GM18499 (cell line): ENCODE results near the gene GRIK3.

Source experiments
- ATAC-seq: cut with Tn5 transposase; IDR thresholded peaks from one replicate; pipeline ENCODE4 v1.9.1; 2021; ENCODE audit warnings: moderate number of reproducible peaks; ENCODE audit not compliant: insufficient read depth, unreplicated experiment

Gene GRIK3

GRCh38 chr1:36884029-36884701, 150.2 kb downstream of the GRIK3 start:
- no peak for ATAC-seq

GRCh38 chr1:36883315-36883949, 150.9 kb downstream of the GRIK3 start:
- no peak for ATAC-seq

DNA sequence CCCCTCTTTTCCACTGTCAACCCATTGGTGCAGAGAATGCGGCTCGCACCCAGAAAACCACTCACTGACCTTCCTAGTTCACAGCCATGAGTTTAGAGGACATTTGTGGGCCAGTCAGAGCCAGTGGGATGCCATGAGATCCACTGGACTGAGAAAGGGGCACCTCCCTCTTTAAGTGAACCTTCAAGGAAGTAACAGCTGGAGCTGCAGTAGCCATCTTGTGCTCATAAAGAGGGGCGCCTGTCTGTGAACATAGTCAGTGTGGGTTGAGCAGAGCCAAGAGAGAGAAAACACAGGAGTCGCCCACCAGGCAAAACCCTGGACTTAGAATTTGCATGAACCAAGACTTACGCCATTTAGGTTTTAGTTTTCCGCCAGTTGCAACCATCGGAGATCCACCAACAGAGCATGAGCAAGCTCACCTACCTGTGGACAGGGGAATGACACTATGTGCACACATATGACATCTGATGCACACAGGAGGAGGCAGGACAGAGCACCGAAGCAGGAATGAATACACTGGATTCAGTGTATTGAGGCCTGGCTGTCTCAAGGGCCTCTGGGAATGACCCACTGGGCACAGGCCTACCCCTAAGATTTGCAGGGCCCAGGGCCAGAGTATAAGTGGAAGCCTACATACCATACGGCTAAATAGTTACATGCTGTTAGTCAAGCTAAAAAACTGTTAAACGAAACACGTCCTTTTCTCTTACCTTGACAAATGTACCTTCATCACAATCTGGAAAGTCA, 151.6 kb downstream of the GRIK3 start:
- ATAC-seq: no peak

DNA sequence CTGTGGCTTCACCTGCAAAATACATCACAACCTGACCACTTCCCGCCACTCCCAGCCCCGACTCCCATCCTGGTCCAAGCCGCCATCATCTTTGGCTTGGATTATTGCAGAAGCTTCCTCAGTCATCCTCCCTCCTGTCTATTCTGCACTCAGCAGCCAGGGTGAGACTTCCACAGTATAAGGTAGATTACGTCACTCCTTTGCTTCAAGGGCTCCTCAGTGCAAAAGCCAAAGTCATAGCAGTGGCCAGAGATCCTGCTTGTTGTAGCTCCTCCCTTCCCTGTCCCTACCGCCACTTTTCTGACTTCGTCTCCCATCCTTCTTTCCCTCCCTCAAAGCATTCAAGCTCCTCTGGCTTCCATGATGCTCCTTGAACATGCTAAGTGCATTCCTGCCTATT, 152.8 kb downstream of the GRIK3 start:
- ATAC-seq: no peak

DNA sequence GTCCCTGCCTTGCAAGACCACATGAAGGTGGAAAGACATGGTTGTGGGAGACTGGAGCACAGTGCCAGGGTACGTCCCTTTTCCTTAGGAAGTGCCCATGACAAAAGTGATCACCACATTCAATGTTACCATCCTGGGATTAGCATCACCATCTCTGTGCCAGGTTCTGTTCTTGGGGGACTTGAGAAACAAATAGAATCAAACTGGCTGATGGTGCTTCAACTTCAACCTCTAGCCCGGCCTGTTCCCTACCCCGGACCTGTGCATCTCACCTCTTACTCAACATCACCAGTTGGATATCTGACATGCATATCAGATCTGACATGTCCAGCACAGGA, 153.3 kb downstream of the GRIK3 start:
- no peak for ATAC-seq

DNA sequence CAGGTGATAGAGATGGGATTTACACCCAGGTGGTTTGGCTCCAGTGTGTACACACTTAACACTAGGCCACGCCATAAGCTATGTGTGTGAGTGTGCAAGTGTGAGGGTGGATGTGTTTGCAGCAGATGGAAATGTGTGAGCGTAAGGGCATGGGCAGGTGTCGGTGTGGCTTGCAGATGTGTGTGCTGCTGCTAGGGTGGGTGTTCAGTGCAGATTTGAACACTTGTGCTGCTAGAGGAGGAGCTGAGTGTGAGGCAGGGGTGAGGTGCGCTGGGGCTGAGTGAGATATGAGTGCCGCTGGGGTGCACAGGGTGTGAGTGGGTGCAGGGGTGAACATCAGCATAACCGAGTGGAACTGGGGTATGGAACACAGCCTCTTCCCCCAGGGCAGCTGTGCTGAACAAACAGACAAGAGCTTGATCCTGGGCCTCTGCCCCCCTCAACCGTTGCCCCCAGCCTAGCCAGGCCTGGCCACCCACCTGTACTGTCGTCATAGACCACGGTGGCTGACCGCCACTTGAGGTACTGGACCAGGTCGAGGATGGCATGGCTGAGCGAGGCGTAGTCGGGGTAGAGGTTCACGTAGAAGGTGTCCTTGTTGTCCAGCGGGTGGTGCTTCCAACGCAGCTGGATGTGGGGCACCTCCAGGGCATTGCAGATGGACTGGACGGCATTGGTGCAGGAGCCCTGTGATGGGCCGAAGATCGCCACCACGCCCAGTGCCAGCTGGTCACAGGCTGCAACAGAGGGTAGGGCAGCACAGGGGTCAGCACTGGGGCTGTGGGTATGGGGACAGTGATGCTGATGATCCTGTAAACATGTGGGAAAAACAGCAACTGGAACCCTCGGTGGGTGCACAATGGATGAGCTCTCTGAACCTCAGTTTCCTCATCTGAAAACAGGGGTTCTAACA, 153.9 kb downstream of the GRIK3 start:
- no peak for ATAC-seq

GRCh38 chr1:36879613-36880012, 154.7 kb downstream of the GRIK3 start:
- no peak for ATAC-seq

DNA sequence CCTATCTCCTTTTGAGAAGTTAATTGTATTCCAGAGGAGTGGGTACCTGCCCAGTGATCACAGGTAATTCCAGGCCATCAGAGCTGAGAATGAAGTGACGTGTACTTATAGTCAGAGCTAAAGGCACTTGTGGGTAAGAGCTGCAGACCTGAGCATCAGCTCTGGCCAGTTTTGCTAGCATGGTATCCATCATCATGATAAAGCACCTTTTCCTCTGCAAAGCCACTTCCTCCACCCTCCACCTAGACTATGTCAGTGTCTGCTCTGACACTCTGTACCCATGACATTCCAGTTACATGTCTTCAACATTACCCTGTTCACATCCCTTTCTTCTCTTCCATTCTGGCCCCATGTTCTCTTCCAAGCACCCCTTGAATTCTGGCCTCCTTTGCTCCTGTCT, 157.3 kb downstream of the GRIK3 start:
- ATAC-seq: no peak

GRCh38 chr1:36874271-36875060, 159.8 kb downstream of the GRIK3 start:
- no peak for ATAC-seq

GRCh38 chr1:36872858-36873257, 161.5 kb downstream of the GRIK3 start:
- ATAC-seq: no peak

DNA sequence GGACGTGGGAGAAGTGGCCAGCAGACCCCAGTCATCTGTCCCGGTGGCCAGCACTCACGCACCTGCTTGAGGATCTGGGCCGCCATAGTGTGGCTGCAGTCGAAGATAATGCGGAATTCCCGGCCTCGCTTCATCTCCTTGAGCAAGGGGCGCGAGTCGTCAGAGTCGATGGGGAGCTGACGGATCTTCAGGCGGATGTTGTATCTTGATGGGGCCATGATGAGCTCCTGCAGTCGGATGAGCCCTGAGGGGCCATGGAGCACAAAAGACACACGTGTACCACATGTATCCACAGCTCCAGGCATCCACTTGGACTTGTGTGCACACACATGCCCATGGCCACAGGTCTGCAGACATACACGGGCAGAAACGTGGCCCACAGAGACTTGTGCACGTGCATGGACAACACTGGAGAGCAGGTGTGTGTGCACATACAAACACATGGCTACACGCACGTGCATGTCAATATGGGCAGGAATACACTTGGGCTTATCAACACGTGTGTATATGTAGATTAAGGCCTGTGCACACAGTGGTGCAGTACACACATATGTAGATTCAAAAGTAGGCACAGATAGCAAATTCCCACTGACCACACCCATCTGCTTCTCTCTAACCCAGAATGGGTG, 162.1 kb downstream of the GRIK3 start:
- no peak for ATAC-seq

DNA sequence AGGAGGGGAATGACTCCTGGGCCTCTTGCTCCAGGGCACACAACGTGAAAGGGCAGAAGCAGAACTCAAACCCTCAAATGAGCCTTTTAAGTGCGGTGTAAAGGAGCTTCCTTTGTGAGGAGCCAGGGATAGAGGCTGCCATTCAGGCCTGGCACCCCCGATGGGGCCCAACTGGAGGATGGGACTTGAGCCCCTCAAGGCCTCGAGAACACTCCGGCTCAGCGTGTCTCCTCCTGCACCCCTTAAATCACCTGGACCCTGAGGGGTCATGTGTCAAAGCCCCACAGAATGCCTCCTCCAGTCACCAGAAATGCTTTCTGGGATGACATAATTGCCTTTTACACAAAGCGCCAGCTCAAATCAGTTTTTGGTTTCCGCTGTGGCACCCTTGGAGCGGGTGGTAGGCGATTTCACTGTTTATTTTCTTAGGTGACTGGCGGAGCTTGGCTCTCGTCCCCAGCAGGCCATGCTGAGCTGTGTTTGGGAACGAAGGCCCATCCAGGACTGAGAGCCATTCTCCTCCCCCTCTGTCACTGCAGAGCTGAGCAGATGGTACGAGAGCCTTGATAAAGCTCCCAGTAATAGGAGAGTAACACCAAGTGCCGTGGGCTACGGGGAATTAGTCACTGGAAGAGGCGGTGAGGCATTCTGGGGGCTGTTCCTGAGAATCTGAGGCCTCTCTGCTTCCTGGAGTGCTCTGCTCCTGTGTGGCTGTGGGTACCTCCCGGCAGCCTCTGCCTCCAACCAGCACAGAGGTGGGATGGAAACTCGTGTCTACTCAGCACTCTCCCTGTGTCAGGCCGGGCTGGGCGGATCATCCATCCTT, 163.0 kb downstream of the GRIK3 start:
- ATAC-seq: no peak

GRCh38 chr1:36869826-36870225, 164.5 kb downstream of the GRIK3 start:
- ATAC-seq: no peak

- ATAC-seq: no peak
These were observed 165.3 kb downstream of the GRIK3 start for GRCh38 chr1:36869054-36869453.

DNA sequence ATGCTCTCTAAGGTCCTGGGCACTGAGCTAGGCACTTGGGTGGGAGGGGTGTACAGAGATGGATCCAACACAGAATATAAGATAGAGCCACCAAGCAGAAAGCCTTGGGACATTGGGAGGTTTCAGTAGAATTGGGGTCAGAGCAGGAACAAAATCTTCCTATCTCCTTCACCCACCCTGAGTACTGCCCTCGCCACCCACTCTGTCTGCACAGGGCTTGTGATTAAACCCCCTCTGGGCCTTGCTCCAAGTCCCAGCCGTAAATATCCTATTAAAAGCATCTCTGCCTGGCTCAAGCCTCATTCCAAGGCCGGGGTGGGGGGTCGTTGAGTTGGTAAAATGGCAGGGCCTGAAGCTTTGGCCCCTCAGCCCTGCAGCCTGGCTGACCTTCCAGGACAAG, 166.7 kb downstream of the GRIK3 start:
- ATAC-seq: no peak

DNA sequence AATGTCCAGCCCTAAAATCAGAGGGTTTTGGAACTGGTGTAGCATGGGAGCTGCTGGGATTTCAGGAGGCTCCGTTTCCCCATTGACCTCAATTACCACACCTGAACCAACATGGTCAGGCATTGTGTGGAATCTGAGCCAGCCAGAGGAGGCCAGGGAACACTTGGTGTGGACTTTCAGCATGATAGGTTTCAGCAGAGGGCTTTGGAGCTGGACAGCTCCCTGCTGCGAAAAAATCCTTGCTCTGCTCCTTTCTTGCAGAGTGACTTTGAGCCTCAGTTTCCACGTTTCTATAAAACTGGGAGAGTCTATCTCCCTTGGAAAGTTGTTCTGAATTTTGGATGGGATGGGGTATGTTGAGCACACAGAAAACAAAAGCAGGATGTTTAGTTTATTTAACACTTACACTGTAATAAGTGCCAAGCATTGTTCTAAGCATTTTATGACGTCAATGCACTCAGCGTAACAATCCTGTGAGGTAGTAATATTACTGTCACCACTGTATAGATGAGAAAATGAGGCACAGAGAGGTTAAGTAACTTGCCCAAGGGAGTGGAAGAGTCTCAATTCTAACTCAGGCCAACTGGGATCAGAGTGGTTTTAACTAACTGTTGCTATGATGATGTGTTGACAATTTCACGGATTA, 168.0 kb downstream of the GRIK3 start:
- no peak for ATAC-seq

DNA sequence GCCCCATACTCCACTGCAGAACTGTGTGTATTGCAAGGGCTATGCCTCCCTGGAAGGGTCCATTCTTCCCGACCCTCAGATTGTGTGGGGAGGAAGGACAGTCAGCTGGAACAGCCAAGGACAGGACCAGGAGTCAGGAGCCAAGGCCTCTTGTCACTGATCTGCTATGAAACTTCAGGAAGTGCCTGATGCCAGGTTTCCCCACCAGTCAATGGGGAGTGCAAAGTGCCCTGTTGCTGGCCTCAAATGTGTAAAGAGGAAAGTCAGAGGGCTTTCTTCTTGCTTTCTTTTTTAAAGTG, 168.8 kb downstream of the GRIK3 start:
- no peak for ATAC-seq

GRCh38 chr1:36864823-36865601, 169.3 kb downstream of the GRIK3 start:
- no peak for ATAC-seq
